ENCODE data around the gene C1orf52. TPM values are rescaled to one million over a fixed set of nuclear protein-coding genes. Genes with fewer than 3 reads are reported as not detected.
A peak's percentile ranks its signal among the peaks of the same experiment; 100 is the strongest.

Gene C1orf52
- total and polyA plus RNA-seq, 9 of the 15 experiments (the other 6 are each of a cell fraction or from before 2014, with no cell fraction given) = 17.0 to 38.5 (median 33.0) TPM

DNA sequence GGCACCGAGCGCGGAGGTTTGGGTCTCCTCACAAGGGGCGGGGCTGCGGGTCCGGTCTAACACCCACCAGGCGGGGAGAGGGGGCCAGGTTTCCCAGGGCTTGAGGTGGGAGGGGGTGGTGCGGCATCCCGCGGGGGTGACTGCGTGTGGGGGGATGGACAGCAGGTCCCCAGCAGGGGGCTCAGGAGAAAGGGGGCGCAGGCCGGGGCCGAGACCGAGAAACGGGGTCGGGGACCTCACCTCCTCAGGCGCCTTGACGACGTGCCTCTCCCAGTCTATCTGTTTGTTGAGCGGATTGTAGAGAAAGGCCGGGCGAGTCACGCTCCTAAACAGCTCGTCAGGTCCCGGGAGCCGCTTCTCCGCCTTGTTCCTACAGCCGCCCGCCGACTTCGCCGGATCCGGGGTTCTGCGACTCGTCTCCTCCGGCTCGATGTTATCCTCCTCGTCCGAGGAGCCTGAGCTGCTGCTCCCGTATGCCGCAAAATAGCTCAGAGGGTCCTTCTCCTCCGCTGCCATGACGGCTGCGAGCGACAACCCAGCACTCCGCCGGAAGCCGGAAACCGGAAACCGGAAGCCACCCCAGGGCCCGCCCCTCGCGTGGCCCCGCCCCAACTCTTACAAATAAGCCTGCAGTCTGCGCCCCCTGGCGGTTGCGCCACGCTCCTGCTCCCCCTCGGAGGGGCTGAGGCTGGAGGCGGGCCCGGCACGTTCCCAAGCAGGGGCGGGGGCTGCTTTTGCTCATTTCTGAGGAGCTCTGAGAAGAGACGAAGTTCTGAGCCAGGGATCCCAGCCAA, at the start of gene C1orf52 (continued):
- no peak for TF ChIP-seq RERE (CRISPR knock-in tag; IDR thresholded peaks at IDR 0.05; ENCODE audit: borderline replicate concordance)
- TF ChIP-seq RFX5 (IDR thresholded peaks at IDR 0.05; ENCODE audit: low read depth, low read length) = no peak
- TF ChIP-seq ZNF511 (CRISPR knock-in tag; IDR thresholded peaks at IDR 0.05) = no peak
- TF ChIP-seq SMC3 (conservative IDR thresholded peaks at IDR 0.05; ENCODE audit: insufficient read depth, low read depth, low read length) = peak; percentile 83
- no peak for TF ChIP-seq MCM7 (IDR thresholded peaks at IDR 0.05)
- no peak for TF ChIP-seq CHD2 (IDR thresholded peaks at IDR 0.05; ENCODE audit: low read depth, low read length)
- TF ChIP-seq ZBTB26 (CRISPR knock-in tag; IDR thresholded peaks at IDR 0.05) = no peak
- no peak for TF ChIP-seq ZNF140 (CRISPR knock-in tag; IDR thresholded peaks at IDR 0.05)
- no peak for TF ChIP-seq HNRNPUL1 (IDR thresholded peaks at IDR 0.05; ENCODE audit: low read length)
- TF ChIP-seq NCOA6 (IDR thresholded peaks at IDR 0.05) = no peak
- no peak for TF ChIP-seq ZNF121 (CRISPR knock-in tag; conservative IDR thresholded peaks at IDR 0.05)
- TF ChIP-seq TCF7 (IDR thresholded peaks at IDR 0.05; ENCODE audit: borderline replicate concordance) = no peak
- no peak for TF ChIP-seq XRCC4 (IDR thresholded peaks at IDR 0.05; ENCODE audit: extremely low read depth, insufficient read depth, insufficient read length)
- TF ChIP-seq FOXP1 (CRISPR knock-in tag; IDR thresholded peaks at IDR 0.05) = no peak
- no peak for TF ChIP-seq LEF1 (IDR thresholded peaks at IDR 0.05)
- TF ChIP-seq ETS2 (tag; IDR thresholded peaks at IDR 0.05; ENCODE audit: borderline replicate concordance, poor library complexity, severe bottlenecking) = no peak
- TF ChIP-seq PTTG1 (tag; IDR thresholded peaks at IDR 0.05; ENCODE audit: low read depth) = no peak
- TF ChIP-seq CGGBP1 (CRISPR knock-in tag; IDR thresholded peaks at IDR 0.05) = no peak
- TF ChIP-seq RAD21 (CRISPR knock-in tag; conservative IDR thresholded peaks at IDR 0.05 in 1 of 2, IDR thresholded peaks at IDR 0.05 in 1 of 2) = peak; percentile 77 to 88
- no peak for TF ChIP-seq ZNF780A (CRISPR knock-in tag; IDR thresholded peaks at IDR 0.05)
- TF ChIP-seq ZFX (CRISPR knock-in tag; IDR thresholded peaks at IDR 0.05) = no peak
